Measurements from ENCODE around the gene SKI. TPM values are rescaled to one million over a fixed set of nuclear protein-coding genes. Genes with fewer than 3 reads are reported as not detected.

Gene SKI
- total and polyA plus RNA-seq, 2 experiments from 2014 or later, result 9.3 to 66.8 TPM

DNA sequence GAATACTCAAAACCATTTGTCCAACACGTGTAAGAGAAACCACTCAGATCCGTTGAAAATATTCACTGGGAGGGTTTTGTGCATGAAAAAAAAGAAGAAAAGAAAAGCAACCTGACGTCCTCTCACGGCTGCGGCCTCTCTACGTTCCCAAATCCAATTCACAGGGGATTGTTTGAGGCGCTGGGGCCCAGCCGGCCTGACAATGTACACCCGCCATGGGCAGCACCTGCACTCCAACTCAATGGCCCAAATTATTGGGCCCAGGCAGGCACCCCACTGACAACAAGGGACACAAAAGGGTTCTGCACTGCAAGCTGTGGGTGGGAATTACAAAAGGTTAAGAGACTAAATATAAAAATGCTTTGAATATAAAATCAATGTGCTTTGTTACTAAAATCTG, 121.7 kb downstream of the SKI start:
- Histone ChIP-seq H3K27me3 (ENCODE audit: insufficient read depth) (no peaks in the 10 kb centered on the region), H3K79me2 (replicated peaks; ENCODE audit: insufficient read depth) (no peaks in the 10 kb centered on the region), H3K4me2 (no peak overlapping the region), H3F3A (replicated peaks; ENCODE audit: low read depth) (0 out of 2 replicates have a peak, but pooled peaks cover 3% of the 10 kb centered on the region), H3K27ac (ENCODE audit: low read depth) (no peak overlapping the region), H3K4me3 (no peak overlapping the region), H3K9me2 (ENCODE audit: insufficient read depth) (no peaks in the 10 kb centered on the region), H3K36me3 (ENCODE audit: insufficient read depth) (no peaks in the 10 kb centered on the region), H3K4me1 (ENCODE audit: insufficient read depth) (no peaks in the 10 kb centered on the region), H4K20me1 (replicated peaks; ENCODE audit: insufficient read depth) (no peaks in the 10 kb centered on the region), H2AFZ (no peak overlapping the region)
- TF ChIP-seq CTCF (conservative IDR thresholded peaks at IDR 0.05; ENCODE audit: low read depth in 2 of 2), result no peak
- no peak for TF ChIP-seq ZNF331 (CRISPR knock-in tag; IDR thresholded peaks at IDR 0.05; ENCODE audit: low read depth)
- no peak for TF ChIP-seq ZNF114 (CRISPR knock-in tag; IDR thresholded peaks at IDR 0.05)
- TF ChIP-seq EZH2phosphoT487 (IDR thresholded peaks at IDR 0.05; ENCODE audit: unreplicated experiment), result no peak
- no peak for TF ChIP-seq ETS1 (IDR thresholded peaks at IDR 0.05)
- no peak for TF ChIP-seq EZH2 (IDR thresholded peaks at IDR 0.05; ENCODE audit: low read depth, unreplicated experiment)
- no peak for TF ChIP-seq NANOG (IDR thresholded peaks at IDR 0.05; ENCODE audit: borderline replicate concordance)
- no peak for TF ChIP-seq STAT1 (IDR thresholded peaks at IDR 0.05; ENCODE audit: unreplicated experiment)
- TF ChIP-seq, protein P1, sequence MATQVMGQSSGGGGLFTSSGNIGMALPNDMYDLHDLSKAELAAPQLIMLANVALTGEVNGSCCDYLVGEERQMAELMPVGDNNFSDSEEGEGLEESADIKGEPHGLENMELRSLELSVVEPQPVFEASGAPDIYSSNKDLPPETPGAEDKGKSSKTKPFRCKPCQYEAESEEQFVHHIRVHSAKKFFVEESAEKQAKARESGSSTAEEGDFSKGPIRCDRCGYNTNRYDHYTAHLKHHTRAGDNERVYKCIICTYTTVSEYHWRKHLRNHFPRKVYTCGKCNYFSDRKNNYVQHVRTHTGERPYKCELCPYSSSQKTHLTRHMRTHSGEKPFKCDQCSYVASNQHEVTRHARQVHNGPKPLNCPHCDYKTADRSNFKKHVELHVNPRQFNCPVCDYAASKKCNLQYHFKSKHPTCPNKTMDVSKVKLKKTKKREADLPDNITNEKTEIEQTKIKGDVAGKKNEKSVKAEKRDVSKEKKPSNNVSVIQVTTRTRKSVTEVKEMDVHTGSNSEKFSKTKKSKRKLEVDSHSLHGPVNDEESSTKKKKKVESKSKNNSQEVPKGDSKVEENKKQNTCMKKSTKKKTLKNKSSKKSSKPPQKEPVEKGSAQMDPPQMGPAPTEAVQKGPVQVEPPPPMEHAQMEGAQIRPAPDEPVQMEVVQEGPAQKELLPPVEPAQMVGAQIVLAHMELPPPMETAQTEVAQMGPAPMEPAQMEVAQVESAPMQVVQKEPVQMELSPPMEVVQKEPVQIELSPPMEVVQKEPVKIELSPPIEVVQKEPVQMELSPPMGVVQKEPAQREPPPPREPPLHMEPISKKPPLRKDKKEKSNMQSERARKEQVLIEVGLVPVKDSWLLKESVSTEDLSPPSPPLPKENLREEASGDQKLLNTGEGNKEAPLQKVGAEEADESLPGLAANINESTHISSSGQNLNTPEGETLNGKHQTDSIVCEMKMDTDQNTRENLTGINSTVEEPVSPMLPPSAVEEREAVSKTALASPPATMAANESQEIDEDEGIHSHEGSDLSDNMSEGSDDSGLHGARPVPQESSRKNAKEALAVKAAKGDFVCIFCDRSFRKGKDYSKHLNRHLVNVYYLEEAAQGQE (IDR thresholded peaks at IDR 0.05; ENCODE audit: unreplicated experiment), result no peak
- TF ChIP-seq, protein P2, sequence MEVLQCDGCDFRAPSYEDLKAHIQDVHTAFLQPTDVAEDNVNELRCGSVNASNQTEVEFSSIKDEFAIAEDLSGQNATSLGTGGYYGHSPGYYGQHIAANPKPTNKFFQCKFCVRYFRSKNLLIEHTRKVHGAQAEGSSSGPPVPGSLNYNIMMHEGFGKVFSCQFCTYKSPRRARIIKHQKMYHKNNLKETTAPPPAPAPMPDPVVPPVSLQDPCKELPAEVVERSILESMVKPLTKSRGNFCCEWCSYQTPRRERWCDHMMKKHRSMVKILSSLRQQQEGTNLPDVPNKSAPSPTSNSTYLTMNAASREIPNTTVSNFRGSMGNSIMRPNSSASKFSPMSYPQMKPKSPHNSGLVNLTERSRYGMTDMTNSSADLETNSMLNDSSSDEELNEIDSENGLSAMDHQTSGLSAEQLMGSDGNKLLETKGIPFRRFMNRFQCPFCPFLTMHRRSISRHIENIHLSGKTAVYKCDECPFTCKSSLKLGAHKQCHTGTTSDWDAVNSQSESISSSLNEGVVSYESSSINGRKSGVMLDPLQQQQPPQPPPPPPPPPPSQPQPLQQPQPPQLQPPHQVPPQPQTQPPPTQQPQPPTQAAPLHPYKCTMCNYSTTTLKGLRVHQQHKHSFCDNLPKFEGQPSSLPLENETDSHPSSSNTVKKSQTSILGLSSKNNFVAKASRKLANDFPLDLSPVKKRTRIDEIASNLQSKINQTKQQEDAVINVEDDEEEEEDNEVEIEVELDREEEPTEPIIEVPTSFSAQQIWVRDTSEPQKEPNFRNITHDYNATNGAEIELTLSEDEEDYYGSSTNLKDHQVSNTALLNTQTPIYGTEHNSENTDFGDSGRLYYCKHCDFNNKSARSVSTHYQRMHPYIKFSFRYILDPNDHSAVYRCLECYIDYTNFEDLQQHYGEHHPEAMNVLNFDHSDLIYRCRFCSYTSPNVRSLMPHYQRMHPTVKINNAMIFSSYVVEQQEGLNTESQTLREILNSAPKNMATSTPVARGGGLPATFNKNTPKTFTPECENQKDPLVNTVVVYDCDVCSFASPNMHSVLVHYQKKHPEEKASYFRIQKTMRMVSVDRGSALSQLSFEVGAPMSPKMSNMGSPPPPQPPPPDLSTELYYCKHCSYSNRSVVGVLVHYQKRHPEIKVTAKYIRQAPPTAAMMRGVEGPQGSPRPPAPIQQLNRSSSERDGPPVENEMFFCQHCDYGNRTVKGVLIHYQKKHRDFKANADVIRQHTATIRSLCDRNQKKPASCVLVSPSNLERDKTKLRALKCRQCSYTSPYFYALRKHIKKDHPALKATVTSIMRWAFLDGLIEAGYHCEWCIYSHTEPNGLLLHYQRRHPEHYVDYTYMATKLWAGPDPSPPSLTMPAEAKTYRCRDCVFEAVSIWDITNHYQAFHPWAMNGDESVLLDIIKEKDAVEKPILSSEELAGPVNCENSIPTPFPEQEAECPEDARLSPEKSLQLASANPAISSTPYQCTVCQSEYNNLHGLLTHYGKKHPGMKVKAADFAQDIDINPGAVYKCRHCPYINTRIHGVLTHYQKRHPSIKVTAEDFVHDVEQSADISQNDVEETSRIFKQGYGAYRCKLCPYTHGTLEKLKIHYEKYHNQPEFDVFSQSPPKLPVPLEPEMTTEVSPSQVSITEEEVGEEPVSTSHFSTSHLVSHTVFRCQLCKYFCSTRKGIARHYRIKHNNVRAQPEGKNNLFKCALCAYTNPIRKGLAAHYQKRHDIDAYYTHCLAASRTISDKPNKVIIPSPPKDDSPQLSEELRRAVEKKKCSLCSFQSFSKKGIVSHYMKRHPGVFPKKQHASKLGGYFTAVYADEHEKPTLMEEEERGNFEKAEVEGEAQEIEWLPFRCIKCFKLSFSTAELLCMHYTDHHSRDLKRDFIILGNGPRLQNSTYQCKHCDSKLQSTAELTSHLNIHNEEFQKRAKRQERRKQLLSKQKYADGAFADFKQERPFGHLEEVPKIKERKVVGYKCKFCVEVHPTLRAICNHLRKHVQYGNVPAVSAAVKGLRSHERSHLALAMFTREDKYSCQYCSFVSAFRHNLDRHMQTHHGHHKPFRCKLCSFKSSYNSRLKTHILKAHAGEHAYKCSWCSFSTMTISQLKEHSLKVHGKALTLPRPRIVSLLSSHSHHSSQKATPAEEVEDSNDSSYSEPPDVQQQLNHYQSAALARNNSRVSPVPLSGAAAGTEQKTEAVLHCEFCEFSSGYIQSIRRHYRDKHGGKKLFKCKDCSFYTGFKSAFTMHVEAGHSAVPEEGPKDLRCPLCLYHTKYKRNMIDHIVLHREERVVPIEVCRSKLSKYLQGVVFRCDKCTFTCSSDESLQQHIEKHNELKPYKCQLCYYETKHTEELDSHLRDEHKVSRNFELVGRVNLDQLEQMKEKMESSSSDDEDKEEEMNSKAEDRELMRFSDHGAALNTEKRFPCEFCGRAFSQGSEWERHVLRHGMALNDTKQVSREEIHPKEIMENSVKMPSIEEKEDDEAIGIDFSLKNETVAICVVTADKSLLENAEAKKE (CRISPR knock-in tag; IDR thresholded peaks at IDR 0.05), result no peak
- no peak for TF ChIP-seq POLR2AphosphoS5 (IDR thresholded peaks at IDR 0.05; ENCODE audit: low read depth)
- no peak for TF ChIP-seq CREB1 (CRISPR knock-in tag; IDR thresholded peaks at IDR 0.05; ENCODE audit: low read depth)
- no peak for TF ChIP-seq JUNB (IDR thresholded peaks at IDR 0.05; ENCODE audit: unreplicated experiment)
- Mint-ChIP-seq H3K27ac (no peak overlapping the region), H3K27me3 (ENCODE audit: insufficient read depth, low read depth, poor library complexity) (peaks cover 5% of the 10 kb centered on the region), H3K9me3 (peaks cover 3% of the 10 kb centered on the region; the same call in 1 of the 3 replicates), H3K4me1 (peaks cover 5% of the 10 kb centered on the region; the same call in 2 of the 3 replicates), H3K36me3 (ENCODE audit: low read depth) (no peaks in the 10 kb centered on the region; the same call in 2 of the 3 replicates), H3K4me3 (no peak overlapping the region)
- ATAC-seq (no peak), DNase-seq (ENCODE audit: low spot score) (no peak)

Measured in GM23338 (cell line).